Measurements from ENCODE around the gene NCR1.
"Not testable (repeated sequence)": the region's sequence is repeated elsewhere in the genome, so short reads cannot be mapped to it uniquely, and the experiment has no call there.

- TF ChIP-seq CTCF (conservative IDR thresholded peaks at IDR 0.05; ENCODE audit: low read length); EZH2phosphoT487 (IDR thresholded peaks at IDR 0.05; ENCODE audit: borderline replicate concordance): not testable (repeated sequence)
Measured at GRCh38 chr19:54859421-54859820, 46.5 kb upstream of the NCR1 start.
